A549 treated with AZD2906 at 1 μM for 4 hours (cell line): ENCODE measurements around the gene SOX21. TPM values are rescaled to one million over a fixed set of nuclear protein-coding genes. Genes with fewer than 3 reads are reported as not detected.

Experiments used
- total RNA-seq: library from RNA; stranded (reverse); fragments of 200-300 nt; extraction: Qiagen RNA extraction; gene quantifications from 5 replicates; pipeline ENCODE4 v1.2.3, GENCODE V29; 2022

Gene SOX21
- 0.30 to 0.47 TPM (median 0.35 TPM) in 5 replicates for total RNA-seq

DNA sequence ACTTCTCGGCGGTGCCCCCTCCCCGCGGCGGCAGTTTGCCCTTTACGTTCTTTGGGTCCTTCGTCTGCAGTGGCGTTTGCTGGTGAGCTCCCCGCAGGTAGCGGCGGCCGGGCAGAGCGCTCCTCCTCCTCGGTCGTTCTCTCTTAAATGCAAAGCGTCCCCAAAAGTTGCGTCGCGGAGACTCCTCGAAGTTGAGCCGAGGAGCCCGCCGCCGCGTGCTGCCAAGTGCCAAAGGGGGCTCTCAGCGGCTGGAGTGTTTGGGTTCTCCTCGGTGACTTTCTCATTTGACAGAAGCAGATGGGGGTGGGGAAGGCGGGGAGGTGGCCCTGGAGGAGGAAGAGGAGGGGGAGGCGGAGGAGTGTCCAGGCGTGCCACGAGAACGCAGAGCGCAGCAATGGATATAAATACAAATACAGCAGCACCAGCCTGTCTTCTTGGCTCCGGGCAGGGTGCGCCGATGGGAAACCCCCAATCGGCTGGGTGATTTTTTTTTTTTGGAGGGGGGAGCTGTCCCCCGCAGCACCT lies at the start of gene SOX21:
TSS of gene SOX21 (minus strand) at position 259 of the 525 bp plus-strand sequence. CDS start 496 bp downstream, outside the sequence.

Other genes starting within 250 kb of the SOX21 start
- 0.01 TPM in 1 of 5 replicates, not detected in the others for gene DCT, start 232.9 kb downstream of the SOX21 start, total RNA-seq
- 7.4 to 9.5 TPM (median 8.4 TPM) in 5 replicates for gene TGDS, start 116.4 kb downstream of the SOX21 start, total RNA-seq
- 2.6 to 3.3 TPM (median 2.9 TPM) in 5 replicates for gene GPR180, start 110.7 kb downstream of the SOX21 start, total RNA-seq